Bronchial epithelial cell (primary cell): ENCODE measurements around the gene ZNF644. TPM values are rescaled to one million over a fixed set of nuclear protein-coding genes. Genes with fewer than 3 reads are reported as not detected.
"Not testable (repeated sequence)": the region's sequence is repeated elsewhere in the genome, so short reads cannot be mapped to it uniquely, and the experiment has no call there.

Experiments
- DNase-seq: peaks from one replicate; pipeline ENCODE4 v3.0.0-alpha.2; 2010; ENCODE audit warnings: low read depth
- FAIRE-seq: peaks from 2 replicates; lab custom pipeline; 2011; peaks lifted over from hg19 to GRCh38; lab: Jason Lieb, UNC
- H3K27me3 ChIP-seq: 2 replicates; pipeline ENCODE4 v1.5.1; 2011; ENCODE audit warnings: low read length; ENCODE audit not compliant: control insufficient read depth, insufficient read depth
- H3K36me3 ChIP-seq: 2 replicates; pipeline ENCODE4 v1.5.1; 2011; ENCODE audit warnings: low read length; ENCODE audit not compliant: control insufficient read depth, insufficient read depth
- H3K4me3 ChIP-seq: 2 replicates; pipeline ENCODE4 v1.5.1; 2011; ENCODE audit warnings: mild to moderate bottlenecking, low read depth, low read length, control low read depth
- total RNA-seq: library from RNA; depleted of rRNA; stranded (reverse); fragments of >200 nt; gene quantifications from 2 replicates; pipeline ENCODE4 v1.2.1, GENCODE V29; 2014
- TF ChIP-seq, protein P1 (sequence below): IDR thresholded peaks from 2 replicates; pipeline ENCODE4 v1.5.1; 2011; ENCODE audit warnings: mild to moderate bottlenecking, moderate library complexity, low read length, control low read depth, inconsistent platforms; ENCODE audit not compliant: insufficient read depth, severe bottlenecking

The ZNF644 gene
- total RNA-seq, 1 donor from 2014 or later: 54.5 TPM

GRCh38 chr1:90936731-90937130 lies 85.1 kb downstream of the ZNF644 start:
- H3K36me3 ChIP-seq: peaks cover 4% of the 10 kb centered on the region
- no peaks in the 10 kb centered on the region for H3K27me3 ChIP-seq
- TF ChIP-seq, protein P1, sequence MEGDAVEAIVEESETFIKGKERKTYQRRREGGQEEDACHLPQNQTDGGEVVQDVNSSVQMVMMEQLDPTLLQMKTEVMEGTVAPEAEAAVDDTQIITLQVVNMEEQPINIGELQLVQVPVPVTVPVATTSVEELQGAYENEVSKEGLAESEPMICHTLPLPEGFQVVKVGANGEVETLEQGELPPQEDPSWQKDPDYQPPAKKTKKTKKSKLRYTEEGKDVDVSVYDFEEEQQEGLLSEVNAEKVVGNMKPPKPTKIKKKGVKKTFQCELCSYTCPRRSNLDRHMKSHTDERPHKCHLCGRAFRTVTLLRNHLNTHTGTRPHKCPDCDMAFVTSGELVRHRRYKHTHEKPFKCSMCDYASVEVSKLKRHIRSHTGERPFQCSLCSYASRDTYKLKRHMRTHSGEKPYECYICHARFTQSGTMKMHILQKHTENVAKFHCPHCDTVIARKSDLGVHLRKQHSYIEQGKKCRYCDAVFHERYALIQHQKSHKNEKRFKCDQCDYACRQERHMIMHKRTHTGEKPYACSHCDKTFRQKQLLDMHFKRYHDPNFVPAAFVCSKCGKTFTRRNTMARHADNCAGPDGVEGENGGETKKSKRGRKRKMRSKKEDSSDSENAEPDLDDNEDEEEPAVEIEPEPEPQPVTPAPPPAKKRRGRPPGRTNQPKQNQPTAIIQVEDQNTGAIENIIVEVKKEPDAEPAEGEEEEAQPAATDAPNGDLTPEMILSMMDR: no peak
- no peak for DNase-seq
- no peak overlapping the region for H3K4me3 ChIP-seq
- FAIRE-seq: no peak

- Histone ChIP-seq H3K4me3 (no peak overlapping the region), H3K27me3 (no peaks in the 10 kb centered on the region), H3K36me3 (peaks cover 4% of the 10 kb centered on the region)
- DNase-seq: no peak
- TF ChIP-seq, protein P1: no peak
- no peak for FAIRE-seq
These were observed 85.8 kb downstream of the ZNF644 start for GRCh38 chr1:90936061-90936460.

- not testable (repeated sequence) for FAIRE-seq
These were observed 93.6 kb downstream of the ZNF644 start for GRCh38 chr1:90928231-90928630.

GRCh38 chr1:90927674-90928073 lies 94.2 kb downstream of the ZNF644 start:
- not testable (repeated sequence) for FAIRE-seq, H3K4me3 ChIP-seq, DNase-seq, H3K27me3 ChIP-seq, H3K36me3 ChIP-seq

More at GRCh38 chr1:90928231-90928630, 93.6 kb downstream of the ZNF644 start:
- H3K27me3 ChIP-seq, H3K4me3 ChIP-seq, DNase-seq, H3K36me3 ChIP-seq: not testable (repeated sequence)

- Histone ChIP-seq H3K27me3 (no peaks in the 10 kb centered on the region), H3K4me3 (no peak overlapping the region), H3K36me3 (no peaks in the 10 kb centered on the region)
- DNase-seq (no peak), FAIRE-seq (no peak)
- TF ChIP-seq, protein P1: no peak
These were observed 94.9 kb downstream of the ZNF644 start for GRCh38 chr1:90926971-90927370.

GRCh38 chr1:90925928-90926869 lies 95.6 kb downstream of the ZNF644 start:
- H3K36me3 ChIP-seq: no peaks in the 10 kb centered on the region
- DNase-seq (peak; percentile 32), FAIRE-seq (no peak)
- no peaks in the 10 kb centered on the region for H3K27me3 ChIP-seq
- H3K4me3 ChIP-seq: no peak overlapping the region
- TF ChIP-seq, protein P1: no peak
